Erythroblast (primary cell): ENCODE results near the gene ZNF579.

Source experiments
- GATA1 ChIP-seq: IDR thresholded peaks from 2 replicates; pipeline ENCODE4 v1.6.1; 2011; ENCODE audit warnings: low read depth, mild to moderate bottlenecking, control low read depth, low read length, moderate library complexity
- POLR2A ChIP-seq: IDR thresholded peaks from 2 replicates; pipeline ENCODE4 v1.6.1; 2011; ENCODE audit warnings: mild to moderate bottlenecking, low read length

DNA sequence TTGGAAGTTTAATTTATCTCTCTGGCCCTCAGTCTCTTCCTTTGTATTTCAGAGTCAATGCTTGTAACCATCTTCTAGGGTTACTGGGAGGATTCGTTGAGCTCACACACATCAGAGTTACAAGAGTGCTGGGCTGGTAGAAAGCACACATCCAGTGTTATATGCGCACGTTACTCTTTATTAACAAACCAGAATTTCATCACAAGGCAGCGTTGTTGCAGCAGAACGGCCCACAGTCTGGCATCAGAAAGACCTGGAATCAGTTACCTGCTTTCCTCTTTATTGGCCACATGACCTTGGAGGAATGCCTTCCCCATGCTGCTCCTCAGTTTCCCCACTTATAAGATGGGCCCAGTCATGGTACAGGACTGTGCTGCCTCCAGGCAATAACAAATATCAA, 28.7 kb upstream of the ZNF579 start:
- TF ChIP-seq POLR2A (no peak), GATA1 (no peak)
